Stomach (tissue), 9 donors: ENCODE results near the gene PCLO. TPM values are rescaled to one million over a fixed set of nuclear protein-coding genes. Genes with fewer than 3 reads are reported as not detected.

ENCODE experiments used
- DNase-seq, 2 donors: peaks; one replicate each; pipeline versions ENCODE4 v3.0.0 to v3.0.0-alpha.2; 2013 to 2019
- H3K27ac ChIP-seq, 5 donors: fragments of 200-600 bp in 4 of 5; sonication (generic) in 4 of 5; one replicate each; pipeline ENCODE4 v1.5.1; 2013 to 2019; ENCODE audit warnings: mild to moderate bottlenecking in 1 of 5, moderate library complexity in 1 of 5
- H3K27me3 ChIP-seq, 3 donors: fragments of 200-600 bp; sonication (generic); one replicate each; pipeline ENCODE4 v1.5.1; 2017 to 2019; ENCODE audit warnings: mixed run types in 1 of 3
- H3K36me3 ChIP-seq, 4 donors: fragments of 200-600 bp; sonication (generic); 1 replicate in 3 of 4; 2 replicates in 1 of 4; pipeline ENCODE4 v1.5.1; 2016 to 2019
- H3K4me1 ChIP-seq, 4 donors: fragments of 200-600 bp; sonication (generic); one replicate each; pipeline ENCODE4 v1.5.1; 2016 to 2019
- H3K4me3 ChIP-seq, 4 donors: fragments of 200-600 bp; sonication (generic) in 3 of 4; one replicate each; pipeline ENCODE4 v1.5.1; 2016 to 2019; ENCODE audit warnings: mild to moderate bottlenecking in 1 of 4
- H3K9me3 ChIP-seq, 4 donors: fragments of 200-600 bp; sonication (generic); one replicate each; pipeline ENCODE4 v1.5.1; 2016 to 2019
- EP300 ChIP-seq: sonication (generic); formaldehyde crosslinking; IDR thresholded peaks from one replicate; pipeline ENCODE4 v1.6.1; 2017; ENCODE audit warnings: antibody characterized with exemption
- POLR2A ChIP-seq, 4 donors: fragments of 450-650 bp; IDR thresholded peaks; one replicate each; pipeline ENCODE4 v1.6.1; 2016; ENCODE audit warnings: antibody characterized with exemption in 4 of 4, control low read depth in 2 of 4, mild to moderate bottlenecking in 1 of 4, moderate library complexity in 1 of 4
- POLR2AphosphoS5 ChIP-seq, 3 donors: sonication (generic); formaldehyde crosslinking; IDR thresholded peaks; one replicate each; pipeline ENCODE4 v1.6.1; 2016; ENCODE audit warnings: antibody characterized with exemption in 3 of 3
- WGBS, 5 donors: extraction: QIAGEN DNeasy Blood & Tissue Kit in 3 of 5; methylation state at CpG; one replicate each; pipeline versions ENCODE4 v1.1.5 to v1.1.7; 2013 to 2018; 5-methylcytosine and 5-hydroxymethylcytosine counted together
- intact Hi-C: fragments of 100-400 bp; cut with DNase I; formaldehyde crosslinking; loops from one replicate; pipeline ENCODE4 v1.15.1; 2023; ENCODE audit warnings: low total_unique reads
- polyA plus RNA-seq, 3 donors: library from polyadenylated mRNA; stranded (reverse); fragments of 200-250 nt; gene quantifications; one replicate each; pipeline ENCODE4 v1.2.3, GENCODE V29; 2013
- total RNA-seq, 5 donors: library from RNA; depleted of rRNA; stranded (reverse); fragments of >200 nt; gene quantifications; one replicate each; pipeline versions ENCODE4 v1.1.0 to v1.2.3, GENCODE V29; 2014 to 2016
- TF ChIP-seq, protein P1 (sequence below), 7 experiments: fragments of 450-650 bp in 4 of 7; fragments of 200-600 bp in 3 of 7; sonication (generic) in 3 of 7; IDR thresholded peaks; one replicate each; pipeline ENCODE4 v1.5.1; 2016 to 2019; ENCODE audit warnings: antibody characterized with exemption in 7 of 7, control low read depth in 2 of 7, mild to moderate bottlenecking in 1 of 7
- donor health status: healthy with polysubstance abuse.
- donor health status: Bipolar disorder and iron deficiency.
- donor health status: healthy.

The PCLO gene
- total and polyA plus RNA-seq, 8 donors, result 0.31 to 8.1 (median 3.9) TPM

DNA sequence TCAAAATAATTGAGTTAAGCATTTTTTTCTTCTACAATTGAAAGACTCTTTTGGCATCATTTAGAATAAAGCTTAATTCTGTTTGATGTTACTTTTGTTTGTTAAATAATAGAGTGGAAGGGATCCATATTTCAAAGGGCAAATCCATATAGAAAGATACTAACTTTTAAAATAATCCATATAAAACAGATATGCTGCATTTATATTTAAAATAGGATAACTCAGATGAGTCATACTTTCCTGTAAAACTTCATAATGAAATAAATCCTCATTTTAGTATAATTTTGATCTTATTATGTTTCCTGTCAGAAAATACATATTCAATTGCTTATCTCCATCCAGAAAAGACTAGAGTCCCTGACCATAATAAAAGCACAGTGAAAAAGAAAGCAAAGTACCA lies 323.6 kb downstream of the PCLO start:
- Histone ChIP-seq H3K27ac (no peak overlapping the region), H3K4me1 (no peaks in the 10 kb centered on the region), H3K36me3 (no peaks in the 10 kb centered on the region), H3K27me3 (no peaks in the 10 kb centered on the region), H3K9me3 (no peaks in the 10 kb centered on the region), H3K4me3 (no peak overlapping the region)
- intact Hi-C loops, result no loop called here
- DNase-seq, result no peak
- TF ChIP-seq POLR2A (IDR thresholded peaks at IDR 0.05) (no peak), POLR2AphosphoS5 (IDR thresholded peaks at IDR 0.05) (no peak), EP300 (no peak)
- TF ChIP-seq, protein P1, sequence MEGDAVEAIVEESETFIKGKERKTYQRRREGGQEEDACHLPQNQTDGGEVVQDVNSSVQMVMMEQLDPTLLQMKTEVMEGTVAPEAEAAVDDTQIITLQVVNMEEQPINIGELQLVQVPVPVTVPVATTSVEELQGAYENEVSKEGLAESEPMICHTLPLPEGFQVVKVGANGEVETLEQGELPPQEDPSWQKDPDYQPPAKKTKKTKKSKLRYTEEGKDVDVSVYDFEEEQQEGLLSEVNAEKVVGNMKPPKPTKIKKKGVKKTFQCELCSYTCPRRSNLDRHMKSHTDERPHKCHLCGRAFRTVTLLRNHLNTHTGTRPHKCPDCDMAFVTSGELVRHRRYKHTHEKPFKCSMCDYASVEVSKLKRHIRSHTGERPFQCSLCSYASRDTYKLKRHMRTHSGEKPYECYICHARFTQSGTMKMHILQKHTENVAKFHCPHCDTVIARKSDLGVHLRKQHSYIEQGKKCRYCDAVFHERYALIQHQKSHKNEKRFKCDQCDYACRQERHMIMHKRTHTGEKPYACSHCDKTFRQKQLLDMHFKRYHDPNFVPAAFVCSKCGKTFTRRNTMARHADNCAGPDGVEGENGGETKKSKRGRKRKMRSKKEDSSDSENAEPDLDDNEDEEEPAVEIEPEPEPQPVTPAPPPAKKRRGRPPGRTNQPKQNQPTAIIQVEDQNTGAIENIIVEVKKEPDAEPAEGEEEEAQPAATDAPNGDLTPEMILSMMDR (IDR thresholded peaks at IDR 0.05), result no peak

DNA sequence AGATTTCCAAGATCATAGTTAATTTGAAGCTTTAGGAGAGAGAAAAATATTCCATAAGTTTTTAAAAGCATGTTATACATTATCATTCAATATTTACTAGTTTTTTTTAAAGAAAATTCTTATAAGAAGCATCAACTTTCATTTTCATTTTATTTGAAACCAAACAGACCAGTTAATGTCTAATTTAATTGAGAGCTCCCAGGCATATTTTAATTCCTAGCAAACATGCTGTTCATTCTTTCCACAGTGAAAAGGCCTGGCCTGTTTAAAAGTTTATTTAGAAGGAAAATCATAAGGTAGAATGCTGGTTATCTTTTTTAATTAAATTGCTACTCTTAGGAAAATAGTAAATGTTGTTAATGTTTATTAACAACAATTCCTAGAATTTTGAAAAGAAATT lies 324.4 kb downstream of the PCLO start:
- TF ChIP-seq, protein P1 (IDR thresholded peaks at IDR 0.05), result no peak
- TF ChIP-seq EP300, result no peak
- TF ChIP-seq POLR2A (IDR thresholded peaks at IDR 0.05), result no peak
- TF ChIP-seq POLR2AphosphoS5 (IDR thresholded peaks at IDR 0.05), result no peak
- no peaks in the 10 kb centered on the region for H3K36me3 ChIP-seq
- H3K4me3 ChIP-seq, result no peak overlapping the region
- no peak overlapping the region for H3K27ac ChIP-seq
- DNase-seq, result no peak
- intact Hi-C loops, result no loop called here
- H3K27me3 ChIP-seq, result no peaks in the 10 kb centered on the region
- no peaks in the 10 kb centered on the region for H3K9me3 ChIP-seq
- H3K4me1 ChIP-seq, result no peaks in the 10 kb centered on the region

DNA sequence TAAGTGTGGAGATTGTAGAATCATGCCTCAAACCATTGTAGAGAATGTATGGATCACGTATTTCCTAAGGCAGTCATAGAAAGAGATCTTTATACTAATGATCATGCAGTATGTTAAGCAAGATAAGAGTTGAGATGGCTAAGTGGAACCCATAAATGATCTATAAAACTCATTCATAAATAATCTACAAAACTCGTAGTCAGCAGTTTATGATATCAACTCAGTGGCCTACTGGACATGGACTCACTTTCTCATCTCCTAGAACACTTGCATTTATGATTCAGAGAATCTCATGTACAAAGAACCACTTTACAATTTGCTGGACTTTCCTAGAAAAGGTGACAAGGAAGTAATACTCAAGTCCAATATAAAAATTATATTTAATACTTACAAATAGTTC lies 339.6 kb downstream of the PCLO start:
- Histone ChIP-seq H3K27me3 (no peaks in the 10 kb centered on the region), H3K4me1 (no peaks in the 10 kb centered on the region), H3K4me3 (no peak overlapping the region), H3K9me3 (no peaks in the 10 kb centered on the region), H3K36me3 (no peaks in the 10 kb centered on the region), H3K27ac (no peak overlapping the region)
- no peak for DNase-seq
- intact Hi-C loops, result no loop called here
- TF ChIP-seq POLR2AphosphoS5 (IDR thresholded peaks at IDR 0.05) (no peak), EP300 (no peak), POLR2A (IDR thresholded peaks at IDR 0.05) (no peak)
- TF ChIP-seq, protein P1 (IDR thresholded peaks at IDR 0.05), result no peak
- WGBS, 5 donors, result 74 to 91% (median 77%) methylated on average over 2 of the region's 2 CpGs

DNA sequence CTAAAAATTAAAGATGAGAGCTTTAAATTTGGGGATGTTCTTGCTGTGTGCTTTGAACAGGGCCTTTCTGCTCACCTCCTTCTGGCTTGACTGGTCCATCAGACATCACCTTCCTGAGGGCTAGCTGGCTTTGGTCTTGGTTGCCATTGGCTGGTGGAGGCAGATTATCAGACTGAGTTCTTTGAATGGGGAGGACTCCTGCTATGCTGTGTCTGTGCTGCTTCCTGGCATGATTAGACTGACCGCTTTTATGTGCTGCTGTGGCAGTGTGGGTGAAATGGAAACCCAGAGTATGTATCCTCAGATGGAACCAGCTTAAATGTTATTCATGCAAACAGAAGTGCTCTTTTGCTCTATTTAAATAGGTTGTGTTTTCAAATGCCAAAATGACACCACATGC lies 341.6 kb downstream of the PCLO start:
- TF ChIP-seq POLR2AphosphoS5 (IDR thresholded peaks at IDR 0.05) (no peak), POLR2A (IDR thresholded peaks at IDR 0.05) (no peak), EP300 (no peak)
- TF ChIP-seq, protein P1 (IDR thresholded peaks at IDR 0.05), result no peak
- Histone ChIP-seq H3K9me3 (no peaks in the 10 kb centered on the region), H3K27me3 (no peaks in the 10 kb centered on the region), H3K4me1 (no peaks in the 10 kb centered on the region), H3K27ac (no peak overlapping the region), H3K4me3 (no peak overlapping the region), H3K36me3 (no peaks in the 10 kb centered on the region)
- 91 to 100% (median 98%) methylated on average over 1 of the region's 1 CpG for WGBS, 5 donors
- intact Hi-C loops, result no loop called here
- DNase-seq, result no peak

DNA sequence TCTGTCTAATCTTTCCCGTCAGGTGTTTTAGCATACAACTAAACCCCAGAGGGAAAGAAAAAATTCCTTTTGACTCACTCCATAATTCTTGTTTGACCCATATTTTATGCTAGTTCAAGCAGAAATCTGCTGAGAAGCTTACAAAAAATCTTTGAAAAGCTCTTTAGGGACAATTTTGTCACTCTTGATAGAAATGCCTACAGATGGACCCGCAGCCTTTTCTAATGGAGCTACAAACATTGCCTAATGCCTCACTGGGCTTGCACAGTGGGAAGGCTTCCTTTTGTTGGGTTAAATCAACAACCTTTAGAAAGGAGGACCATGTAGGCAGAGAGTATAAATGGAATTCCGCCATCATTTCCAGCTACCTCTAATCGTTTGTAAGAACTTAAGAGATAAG lies 344.5 kb downstream of the PCLO start:
- intact Hi-C loops, result no loop called here
- H3K36me3 ChIP-seq, result no peaks in the 10 kb centered on the region
- H3K27me3 ChIP-seq, result no peaks in the 10 kb centered on the region
- H3K4me3 ChIP-seq, result no peak overlapping the region
- no peak overlapping the region for H3K27ac ChIP-seq
- 70 to 77% (median 72%) methylated on average over 4 of the region's 4 CpGs for WGBS, 5 donors
- TF ChIP-seq, protein P1 (IDR thresholded peaks at IDR 0.05), result no peak
- TF ChIP-seq POLR2A (IDR thresholded peaks at IDR 0.05) (no peak), POLR2AphosphoS5 (IDR thresholded peaks at IDR 0.05) (no peak)
- H3K4me1 ChIP-seq, result no peaks in the 10 kb centered on the region
- no peaks in the 10 kb centered on the region for H3K9me3 ChIP-seq
- DNase-seq, result no peak
